ENCODE results near the gene SH2D1A.

Gene SH2D1A

DNA sequence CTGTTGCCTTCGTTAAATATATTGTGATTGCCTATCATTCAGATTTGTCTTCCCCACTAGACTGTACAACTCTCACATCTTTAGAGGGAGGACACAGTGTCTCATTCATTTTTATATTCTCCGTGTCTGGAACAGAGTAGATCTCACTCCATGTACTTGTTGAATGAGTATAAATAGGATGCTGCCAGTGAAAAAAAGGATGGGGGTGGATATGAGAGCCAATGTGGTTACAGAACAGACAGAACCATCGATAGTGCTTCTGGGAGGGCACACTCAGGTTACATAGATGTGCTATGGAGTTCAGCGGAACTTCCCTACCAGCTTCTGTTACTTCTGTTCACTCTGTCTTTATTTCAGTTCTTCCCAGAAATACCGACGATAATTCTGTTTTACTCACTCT, 66.9 kb downstream of the SH2D1A start:
- H3K27me3 ChIP-seq, result no peaks in the 10 kb centered on the region
- no peak overlapping the region for H3K27ac ChIP-seq
- TF ChIP-seq, protein P1, sequence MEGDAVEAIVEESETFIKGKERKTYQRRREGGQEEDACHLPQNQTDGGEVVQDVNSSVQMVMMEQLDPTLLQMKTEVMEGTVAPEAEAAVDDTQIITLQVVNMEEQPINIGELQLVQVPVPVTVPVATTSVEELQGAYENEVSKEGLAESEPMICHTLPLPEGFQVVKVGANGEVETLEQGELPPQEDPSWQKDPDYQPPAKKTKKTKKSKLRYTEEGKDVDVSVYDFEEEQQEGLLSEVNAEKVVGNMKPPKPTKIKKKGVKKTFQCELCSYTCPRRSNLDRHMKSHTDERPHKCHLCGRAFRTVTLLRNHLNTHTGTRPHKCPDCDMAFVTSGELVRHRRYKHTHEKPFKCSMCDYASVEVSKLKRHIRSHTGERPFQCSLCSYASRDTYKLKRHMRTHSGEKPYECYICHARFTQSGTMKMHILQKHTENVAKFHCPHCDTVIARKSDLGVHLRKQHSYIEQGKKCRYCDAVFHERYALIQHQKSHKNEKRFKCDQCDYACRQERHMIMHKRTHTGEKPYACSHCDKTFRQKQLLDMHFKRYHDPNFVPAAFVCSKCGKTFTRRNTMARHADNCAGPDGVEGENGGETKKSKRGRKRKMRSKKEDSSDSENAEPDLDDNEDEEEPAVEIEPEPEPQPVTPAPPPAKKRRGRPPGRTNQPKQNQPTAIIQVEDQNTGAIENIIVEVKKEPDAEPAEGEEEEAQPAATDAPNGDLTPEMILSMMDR (IDR thresholded peaks at IDR 0.05), result no peak
- no peaks in the 10 kb centered on the region for H3K9me3 ChIP-seq
- no peaks in the 10 kb centered on the region for H3K4me1 ChIP-seq
- DNase-seq, result no peak
- intact Hi-C loops (cut with DNase I; ENCODE audit: low total_unique reads), result no loop called here
- H3K36me3 ChIP-seq, result no peaks in the 10 kb centered on the region
- no peak overlapping the region for H3K4me3 ChIP-seq

DNA sequence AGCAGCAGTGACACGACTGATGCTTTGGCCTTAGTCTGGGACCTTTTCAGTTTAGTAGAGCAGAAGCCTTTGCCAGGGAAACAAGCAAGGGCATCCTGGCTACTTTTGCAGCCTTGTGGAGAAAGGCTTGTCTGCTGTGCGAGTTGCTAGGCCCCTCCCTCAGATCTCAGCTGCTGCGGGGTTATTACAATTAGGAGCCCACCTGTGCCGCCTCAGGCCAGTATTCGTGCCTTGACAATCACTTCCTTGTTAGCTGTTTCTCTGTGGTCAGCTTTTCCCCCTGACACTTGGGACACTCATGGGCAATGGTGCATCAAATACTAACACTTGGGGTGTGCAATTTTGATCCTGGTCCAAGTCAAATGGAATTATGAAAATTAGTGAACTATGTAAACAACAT, 67.9 kb downstream of the SH2D1A start:
- Histone ChIP-seq H3K27me3 (no peaks in the 10 kb centered on the region), H3K36me3 (no peaks in the 10 kb centered on the region), H3K9me3 (no peaks in the 10 kb centered on the region), H3K4me3 (no peak overlapping the region), H3K4me1 (no peaks in the 10 kb centered on the region), H3K27ac (no peak overlapping the region)
- TF ChIP-seq, protein P1 (IDR thresholded peaks at IDR 0.05), result no peak
- intact Hi-C loops (cut with DNase I; ENCODE audit: low total_unique reads), result no loop called here
- DNase-seq, result no peak

DNA sequence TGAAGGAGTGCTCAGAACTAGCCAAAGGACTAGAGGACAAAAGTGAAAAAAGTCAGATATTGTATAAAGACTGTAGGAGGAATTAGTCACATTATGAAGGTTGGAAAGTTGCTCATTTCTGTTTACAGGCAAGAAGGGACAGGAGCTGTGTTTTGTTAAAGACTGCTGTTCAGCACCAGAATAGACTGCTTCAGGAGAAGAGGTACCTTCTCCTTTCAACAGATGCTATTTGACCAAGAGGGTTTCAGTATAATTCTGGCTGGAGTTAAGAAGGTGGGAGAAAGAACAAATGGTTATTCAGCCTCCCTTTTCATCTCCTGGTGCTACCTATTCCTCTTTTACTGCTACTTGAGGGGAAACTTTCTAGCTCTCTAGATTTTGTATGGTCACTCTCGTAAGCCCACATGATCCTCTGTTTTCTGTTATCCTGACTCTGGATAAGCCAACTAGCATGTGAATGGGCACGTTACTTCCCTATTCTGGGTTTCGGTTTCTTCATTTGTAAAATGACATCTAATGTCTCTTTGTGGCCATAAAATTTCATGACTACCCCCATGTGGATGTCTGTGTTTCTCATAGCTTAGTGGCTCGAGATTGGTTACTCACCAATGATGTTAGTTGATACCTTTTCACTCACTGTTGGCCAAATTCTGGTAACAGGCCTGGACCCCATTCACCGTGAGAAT, 68.9 kb downstream of the SH2D1A start:
- H3K27ac ChIP-seq, result no peak overlapping the region

DNA sequence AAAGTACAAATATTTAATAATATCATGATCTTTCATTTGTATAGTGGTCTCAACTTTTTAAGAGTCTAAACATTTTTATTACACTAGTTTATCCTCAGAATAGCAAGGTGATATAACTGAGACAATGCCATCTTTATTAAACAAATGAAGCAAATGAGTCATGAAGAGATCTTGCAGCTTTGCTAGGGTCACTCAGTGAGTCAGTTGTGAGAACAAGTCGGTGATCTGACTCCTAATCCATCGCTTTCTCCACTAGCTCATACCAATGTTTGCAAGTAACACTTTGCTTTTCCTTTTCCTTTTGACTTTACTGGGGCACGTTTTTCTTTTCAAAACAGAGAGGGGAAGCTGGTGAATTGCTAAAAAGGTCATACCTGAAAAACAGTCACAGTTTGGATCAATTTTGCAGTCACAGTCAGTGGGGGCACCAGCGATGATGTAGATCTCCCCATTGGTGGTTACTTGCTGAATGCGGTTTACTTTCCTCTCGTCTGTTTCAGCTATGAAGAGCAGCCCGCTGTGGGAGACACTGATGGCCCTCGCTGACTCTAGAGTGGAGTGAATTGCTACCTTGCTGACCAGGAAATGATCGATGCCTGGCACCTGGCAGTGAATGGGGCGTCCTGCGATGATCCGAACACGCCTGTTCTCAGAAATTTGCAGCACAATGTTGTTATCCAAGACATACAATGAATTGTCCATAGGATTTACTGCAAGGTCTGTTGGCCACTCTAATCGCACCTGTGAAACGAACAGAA, 75.7 kb downstream of the SH2D1A start:
- intact Hi-C loops (cut with DNase I; ENCODE audit: low total_unique reads), result no loop called here
- H3K4me1 ChIP-seq, result no peaks in the 10 kb centered on the region
- no peaks in the 10 kb centered on the region for H3K36me3 ChIP-seq
- H3K4me3 ChIP-seq, result no peak overlapping the region
- TF ChIP-seq, protein P1 (IDR thresholded peaks at IDR 0.05), result no peak
- no peaks in the 10 kb centered on the region for H3K9me3 ChIP-seq
- no peak for DNase-seq
- no peak overlapping the region for H3K27ac ChIP-seq
- H3K27me3 ChIP-seq, result no peaks in the 10 kb centered on the region

More for the DNA sequence above, 68.9 kb downstream of the SH2D1A start:
- TF ChIP-seq, protein P1 (IDR thresholded peaks at IDR 0.05), result no peak
- H3K9me3 ChIP-seq, result no peaks in the 10 kb centered on the region
- no peaks in the 10 kb centered on the region for H3K27me3 ChIP-seq
- no peak for DNase-seq
- no peaks in the 10 kb centered on the region for H3K4me1 ChIP-seq
- H3K4me3 ChIP-seq, result no peak overlapping the region
- intact Hi-C loops (cut with DNase I; ENCODE audit: low total_unique reads), result no loop called here
- no peaks in the 10 kb centered on the region for H3K36me3 ChIP-seq
